Esophagus muscularis mucosa (tissue), 4 donors: ENCODE data around the gene C6orf136.

ENCODE experiments used
- CTCF ChIP-seq, 3 experiments: fragments of 200-600 bp in 2 of 3; fragments of 450-650 bp in 1 of 3; sonication (generic) in 2 of 3; IDR thresholded peaks; one replicate each; pipeline ENCODE4 v1.5.1; 2017 to 2019; ENCODE audit warnings: antibody characterized with exemption in 3 of 3, mild to moderate bottlenecking in 2 of 3, moderate library complexity in 1 of 3
- EP300 ChIP-seq: sonication (generic); formaldehyde crosslinking; IDR thresholded peaks from one replicate; pipeline ENCODE4 v1.6.1; 2017; ENCODE audit warnings: antibody characterized with exemption
- POLR2A ChIP-seq: fragments of 450-650 bp; IDR thresholded peaks from one replicate; pipeline ENCODE4 v1.6.1; 2017; ENCODE audit warnings: antibody characterized with exemption, moderate library complexity, mild to moderate bottlenecking, low read depth
- POLR2AphosphoS5 ChIP-seq, 2 donors: sonication (generic); formaldehyde crosslinking; IDR thresholded peaks; one replicate each; pipeline ENCODE4 v1.6.1; 2017; ENCODE audit warnings: antibody characterized with exemption in 2 of 2

GRCh38 chr6:30686908-30687658, 40.1 kb downstream of the C6orf136 start:
- TF ChIP-seq CTCF (IDR thresholded peaks at IDR 0.05): no peak
- no peak for TF ChIP-seq POLR2A
- TF ChIP-seq POLR2AphosphoS5 (IDR thresholded peaks at IDR 0.05): peak; percentile 94 to 96
- TF ChIP-seq EP300: peak; percentile 36
